ENCODE results near the gene PEA15.

Gene PEA15

DNA sequence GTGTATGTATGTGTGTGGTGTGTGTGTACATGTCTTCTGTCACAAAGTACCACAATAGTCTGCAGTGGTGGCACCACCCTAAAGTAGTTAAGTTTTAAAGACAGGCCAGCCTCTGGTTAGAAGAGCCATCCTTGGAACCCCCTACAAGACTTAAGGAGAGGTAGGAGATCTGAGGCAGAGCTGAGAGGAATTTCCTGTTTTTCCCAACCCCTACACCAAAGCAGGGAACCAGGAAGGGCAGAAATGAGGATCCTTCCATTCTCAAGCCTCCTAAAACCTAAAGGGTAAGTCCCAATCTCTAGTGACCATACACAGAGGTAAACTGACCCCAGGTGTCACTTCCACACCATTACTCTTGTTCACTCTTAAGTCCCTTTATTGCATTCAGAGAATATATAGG lies 11.1 kb downstream of the PEA15 start:
- Histone ChIP-seq H3K36me3 (ENCODE audit: control insufficient read depth, insufficient read depth, low read length) (peaks cover 48% of the 10 kb centered on the region), H3K9ac (ENCODE audit: low read length) (no peak overlapping the region), H3K4me1 (ENCODE audit: control insufficient read depth, insufficient read depth, low read length) (peaks cover 27% of the 10 kb centered on the region), H3K27me3 (ENCODE audit: control insufficient read depth, insufficient read depth, low read length) (no peaks in the 10 kb centered on the region), H3K27ac (ENCODE audit: low read depth, low read length) (no peak overlapping the region), H3K4me3 (ENCODE audit: low read length) (no peak overlapping the region)

DNA sequence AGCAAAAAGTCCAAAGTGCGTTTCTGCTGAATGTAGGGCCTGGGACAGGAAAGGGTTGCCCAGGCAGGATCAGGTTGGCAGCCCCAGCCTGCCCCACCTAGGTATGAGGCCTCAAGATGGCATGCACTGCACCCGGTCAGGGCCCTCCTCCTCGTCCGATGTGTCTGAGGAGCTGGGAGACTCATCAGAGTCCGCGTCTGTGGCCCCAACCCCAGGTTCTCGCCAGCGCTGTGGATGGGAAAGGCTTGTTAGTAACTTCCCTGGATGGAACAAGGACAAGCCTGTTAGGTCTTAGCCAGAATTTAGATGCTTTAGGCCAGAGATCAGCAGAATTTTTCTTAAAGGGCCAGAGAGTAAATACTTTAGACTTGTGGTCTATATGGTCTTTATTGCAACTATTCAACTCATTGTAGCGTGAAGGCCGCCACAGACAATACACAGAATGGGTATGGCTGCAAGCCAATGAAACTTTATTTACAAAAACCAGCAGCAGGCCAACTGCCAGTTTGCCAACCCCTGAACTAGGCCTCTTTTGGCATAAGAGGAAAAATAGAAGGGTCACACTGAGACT lies 12.4 kb downstream of the PEA15 start:
- H3K4me3 ChIP-seq (ENCODE audit: low read length) = no peak overlapping the region
- peak overlapping the region; percentile 79 for H3K27ac ChIP-seq (ENCODE audit: low read depth, low read length)
- H3K36me3 ChIP-seq (ENCODE audit: control insufficient read depth, insufficient read depth, low read length) = peaks cover 42% of the 10 kb centered on the region
- peaks cover 27% of the 10 kb centered on the region for H3K4me1 ChIP-seq (ENCODE audit: control insufficient read depth, insufficient read depth, low read length)
- H3K27me3 ChIP-seq (ENCODE audit: control insufficient read depth, insufficient read depth, low read length) = no peaks in the 10 kb centered on the region
- no peak overlapping the region for H3K9ac ChIP-seq (ENCODE audit: low read length)

DNA sequence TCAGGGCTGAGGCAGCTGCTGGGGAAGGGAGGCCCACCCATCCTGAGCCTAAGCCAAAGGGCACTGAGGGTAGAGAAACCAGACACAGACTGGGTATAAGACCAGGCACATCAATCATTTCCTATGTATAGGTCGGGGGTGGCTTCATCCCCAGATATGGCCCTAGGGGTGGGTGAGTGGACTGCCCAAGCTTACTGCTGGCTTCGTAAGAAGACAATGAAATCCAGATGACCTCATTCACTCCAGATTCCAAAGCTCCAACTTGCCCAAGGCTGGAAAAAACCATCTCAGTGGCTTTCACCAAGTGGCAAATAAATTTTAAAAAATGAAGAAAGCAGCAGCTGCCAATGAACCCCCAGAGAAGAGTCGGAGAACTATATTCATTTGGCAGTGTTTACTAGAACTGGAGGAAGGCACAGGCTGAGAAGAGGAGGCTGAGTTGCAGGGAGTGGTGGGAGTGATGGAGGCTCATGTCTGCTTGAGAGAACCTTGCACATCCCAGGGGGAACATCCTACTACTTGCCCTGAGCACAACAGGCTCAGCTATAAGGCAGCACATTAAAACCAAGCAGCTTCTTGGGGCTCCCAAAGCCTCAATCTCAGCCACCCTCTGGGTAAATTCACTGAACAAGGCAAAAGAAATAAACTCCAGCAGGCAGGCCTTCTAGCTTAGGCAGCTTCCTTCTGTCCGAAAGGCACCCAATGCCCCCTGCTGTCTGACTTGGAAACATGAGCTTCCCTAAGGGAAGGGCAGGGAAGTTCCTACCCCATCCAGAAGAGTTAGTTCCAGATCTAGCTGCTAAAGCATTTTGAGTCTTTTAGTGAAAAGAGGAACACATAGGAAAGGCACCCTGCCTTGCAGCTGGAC lies 14.1 kb downstream of the PEA15 start:
- Histone ChIP-seq H3K27me3 (ENCODE audit: control insufficient read depth, insufficient read depth, low read length) (no peaks in the 10 kb centered on the region), H3K4me3 (ENCODE audit: low read length) (no peak overlapping the region), H3K9ac (ENCODE audit: low read length) (no peak overlapping the region), H3K27ac (ENCODE audit: low read depth, low read length) (peak overlapping the region; percentile 87), H3K36me3 (ENCODE audit: control insufficient read depth, insufficient read depth, low read length) (peaks cover 41% of the 10 kb centered on the region), H3K4me1 (ENCODE audit: control insufficient read depth, insufficient read depth, low read length) (peaks cover 27% of the 10 kb centered on the region)

DNA sequence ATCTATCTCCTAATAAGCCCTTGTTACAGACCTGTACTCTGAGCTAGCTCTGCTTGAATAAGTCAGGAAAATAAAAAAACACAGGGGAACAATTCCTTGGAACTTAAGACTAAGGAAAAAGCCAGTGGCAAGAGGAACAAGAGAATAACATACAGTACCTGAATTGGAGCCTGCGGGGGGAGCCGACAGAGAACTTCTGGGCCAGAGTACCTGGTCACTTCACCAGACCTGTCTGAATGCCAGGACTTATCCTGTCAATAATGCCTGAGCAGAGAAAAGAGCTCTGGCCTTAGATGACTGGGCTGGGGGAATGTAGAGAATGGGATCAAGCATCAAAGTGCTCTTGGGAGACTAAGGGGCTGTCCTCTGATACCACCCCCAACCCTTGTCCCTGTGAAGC lies 15.1 kb downstream of the PEA15 start:
- Histone ChIP-seq H3K4me3 (ENCODE audit: low read length) (no peak overlapping the region), H3K9ac (ENCODE audit: low read length) (no peak overlapping the region), H3K27me3 (ENCODE audit: control insufficient read depth, insufficient read depth, low read length) (no peaks in the 10 kb centered on the region), H3K4me1 (ENCODE audit: control insufficient read depth, insufficient read depth, low read length) (peaks cover 27% of the 10 kb centered on the region), H3K36me3 (ENCODE audit: control insufficient read depth, insufficient read depth, low read length) (peaks cover 48% of the 10 kb centered on the region), H3K27ac (ENCODE audit: low read depth, low read length) (no peak overlapping the region)

DNA sequence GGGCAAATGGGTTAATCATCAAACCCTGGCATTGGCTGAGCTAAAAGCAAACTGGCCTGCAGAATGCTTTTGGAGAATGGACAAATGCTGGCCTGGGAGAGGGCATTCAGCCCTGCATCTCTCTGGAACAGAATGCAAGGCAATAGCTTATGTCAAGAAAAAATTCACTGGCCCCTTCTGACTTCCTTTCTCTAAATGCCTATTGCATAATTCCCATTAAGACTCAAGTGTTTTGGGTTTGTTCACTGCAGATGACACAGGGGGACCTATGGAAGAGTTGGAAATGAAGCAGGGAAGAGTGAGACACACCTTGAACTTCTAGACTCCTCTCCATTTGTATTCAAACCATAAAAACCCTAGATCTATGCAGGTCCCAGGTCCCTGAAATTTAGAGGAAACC lies 15.9 kb downstream of the PEA15 start:
- no peak overlapping the region for H3K27ac ChIP-seq (ENCODE audit: low read depth, low read length)
- no peak overlapping the region for H3K9ac ChIP-seq (ENCODE audit: low read length)
- peaks cover 27% of the 10 kb centered on the region for H3K4me1 ChIP-seq (ENCODE audit: control insufficient read depth, insufficient read depth, low read length)
- H3K4me3 ChIP-seq (ENCODE audit: low read length) = no peak overlapping the region
- peaks cover 45% of the 10 kb centered on the region for H3K36me3 ChIP-seq (ENCODE audit: control insufficient read depth, insufficient read depth, low read length)
- H3K27me3 ChIP-seq (ENCODE audit: control insufficient read depth, insufficient read depth, low read length) = no peaks in the 10 kb centered on the region

DNA sequence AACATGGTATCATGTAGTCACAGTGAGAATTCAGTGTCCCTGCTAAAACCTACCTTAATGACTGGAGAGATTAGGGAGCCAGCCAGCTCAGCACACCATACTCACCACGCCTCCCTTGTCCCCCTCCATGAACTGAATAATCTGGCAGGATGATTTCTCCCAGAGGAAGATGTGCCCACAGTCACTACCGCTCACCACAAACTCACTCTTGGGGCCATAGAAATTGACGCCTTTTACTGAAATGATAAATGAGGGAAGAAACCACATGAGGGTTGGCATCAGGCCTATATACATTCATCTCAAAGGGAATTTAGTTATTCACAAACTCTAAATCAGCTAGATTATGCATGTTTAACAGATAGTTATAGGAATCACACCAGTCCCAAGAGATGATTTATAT lies 17.4 kb downstream of the PEA15 start:
- Histone ChIP-seq H3K27ac (ENCODE audit: low read depth, low read length) (no peak overlapping the region), H3K4me3 (ENCODE audit: low read length) (no peak overlapping the region), H3K27me3 (ENCODE audit: control insufficient read depth, insufficient read depth, low read length) (no peaks in the 10 kb centered on the region), H3K9ac (ENCODE audit: low read length) (no peak overlapping the region), H3K4me1 (ENCODE audit: control insufficient read depth, insufficient read depth, low read length) (peaks cover 22% of the 10 kb centered on the region), H3K36me3 (ENCODE audit: control insufficient read depth, insufficient read depth, low read length) (peaks cover 47% of the 10 kb centered on the region)

DNA sequence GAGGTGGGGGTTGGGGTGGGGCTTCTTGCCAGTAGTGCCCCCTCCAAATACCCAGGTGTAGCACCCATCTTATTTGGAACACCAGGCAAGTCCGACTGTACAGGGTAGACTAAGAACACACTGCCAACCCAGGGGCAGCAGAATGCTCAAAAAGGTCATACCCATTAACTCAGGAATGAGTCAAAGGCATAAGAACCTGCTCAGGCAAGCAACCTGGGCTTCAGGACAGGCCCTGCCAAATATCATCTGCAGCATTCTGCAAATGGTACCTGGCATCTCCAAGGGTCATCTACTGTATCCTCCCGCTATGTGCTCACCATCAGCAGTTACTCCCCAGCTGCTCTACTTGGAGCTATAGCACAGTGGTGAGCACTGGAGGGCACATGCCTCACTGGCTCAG lies 19.4 kb downstream of the PEA15 start:
- H3K36me3 ChIP-seq (ENCODE audit: control insufficient read depth, insufficient read depth, low read length) = peaks cover 50% of the 10 kb centered on the region
- H3K9ac ChIP-seq (ENCODE audit: low read length) = no peak overlapping the region
- H3K4me3 ChIP-seq (ENCODE audit: low read length) = no peak overlapping the region
- no peak overlapping the region for H3K27ac ChIP-seq (ENCODE audit: low read depth, low read length)
- H3K27me3 ChIP-seq (ENCODE audit: control insufficient read depth, insufficient read depth, low read length) = no peaks in the 10 kb centered on the region
- peaks cover 2% of the 10 kb centered on the region for H3K4me1 ChIP-seq (ENCODE audit: control insufficient read depth, insufficient read depth, low read length)

DNA sequence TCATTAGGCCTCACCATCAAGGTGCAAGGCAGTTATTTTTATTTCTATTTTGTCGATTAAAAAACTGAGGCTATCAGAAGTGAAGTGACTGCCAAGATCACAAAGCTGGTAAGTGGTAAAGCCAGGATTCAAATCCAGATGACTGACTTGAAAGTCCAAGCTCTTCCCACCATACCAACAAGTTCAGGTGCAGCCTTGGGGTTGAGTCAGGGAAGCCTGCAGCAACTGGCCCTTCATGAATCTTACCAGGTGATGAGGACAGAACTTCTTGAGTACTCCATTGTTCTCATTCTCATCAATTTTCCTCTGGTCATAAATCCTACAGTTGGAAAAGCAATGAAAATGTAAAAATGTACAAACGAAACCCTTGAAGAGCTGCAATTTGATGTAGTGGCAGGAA lies 20.2 kb downstream of the PEA15 start:
- Histone ChIP-seq H3K27ac (ENCODE audit: low read depth, low read length) (no peak overlapping the region), H3K27me3 (ENCODE audit: control insufficient read depth, insufficient read depth, low read length) (no peaks in the 10 kb centered on the region), H3K4me3 (ENCODE audit: low read length) (no peak overlapping the region), H3K4me1 (ENCODE audit: control insufficient read depth, insufficient read depth, low read length) (no peaks in the 10 kb centered on the region), H3K36me3 (ENCODE audit: control insufficient read depth, insufficient read depth, low read length) (peaks cover 52% of the 10 kb centered on the region), H3K9ac (ENCODE audit: low read length) (no peak overlapping the region)

DNA sequence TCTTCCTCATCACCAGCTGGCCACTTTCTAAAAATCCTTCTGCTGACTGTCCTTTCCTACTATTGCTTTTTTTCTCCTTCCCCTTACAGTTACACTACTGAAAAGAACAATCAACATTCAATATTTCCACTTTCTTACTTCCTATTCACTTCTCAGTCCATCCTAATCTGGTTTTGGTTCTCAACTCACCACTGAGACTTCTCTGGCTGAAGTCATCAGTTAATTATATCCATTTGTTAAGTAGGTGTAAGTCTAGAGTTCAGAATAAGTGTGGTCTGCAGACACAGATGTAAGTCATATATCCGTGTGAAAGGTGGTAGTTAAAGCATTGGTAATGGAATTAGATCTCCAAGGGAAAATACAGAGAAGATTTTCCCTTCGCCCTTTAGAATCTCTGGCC lies 21.4 kb downstream of the PEA15 start:
- Histone ChIP-seq H3K4me3 (ENCODE audit: low read length) (no peak overlapping the region), H3K27ac (ENCODE audit: low read depth, low read length) (no peak overlapping the region), H3K9ac (ENCODE audit: low read length) (no peak overlapping the region), H3K36me3 (ENCODE audit: control insufficient read depth, insufficient read depth, low read length) (peaks cover 53% of the 10 kb centered on the region), H3K4me1 (ENCODE audit: control insufficient read depth, insufficient read depth, low read length) (no peaks in the 10 kb centered on the region), H3K27me3 (ENCODE audit: control insufficient read depth, insufficient read depth, low read length) (no peaks in the 10 kb centered on the region)

DNA sequence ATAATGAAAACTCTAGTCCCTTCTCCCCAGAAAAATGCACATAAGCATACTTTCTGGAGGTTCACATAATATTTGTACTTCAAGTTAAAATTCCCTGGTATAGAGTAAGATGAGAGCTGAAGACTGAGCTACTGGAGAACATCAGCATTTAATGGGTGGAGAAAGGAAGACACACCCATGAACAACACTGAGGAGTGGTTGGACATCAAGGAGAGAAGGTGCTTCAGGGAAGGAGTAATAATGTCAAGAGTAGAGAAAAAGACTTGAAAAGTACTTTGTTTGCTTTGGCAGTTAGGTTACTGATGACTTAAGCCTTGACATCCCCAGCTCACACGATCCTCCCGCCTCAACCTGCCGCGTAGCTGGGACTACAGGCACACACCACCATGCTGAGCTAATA lies 21.9 kb downstream of the PEA15 start:
- Histone ChIP-seq H3K27ac (ENCODE audit: low read depth, low read length) (no peak overlapping the region), H3K4me3 (ENCODE audit: low read length) (no peak overlapping the region), H3K36me3 (ENCODE audit: control insufficient read depth, insufficient read depth, low read length) (peaks cover 54% of the 10 kb centered on the region), H3K27me3 (ENCODE audit: control insufficient read depth, insufficient read depth, low read length) (no peaks in the 10 kb centered on the region), H3K9ac (ENCODE audit: low read length) (no peak overlapping the region), H3K4me1 (ENCODE audit: control insufficient read depth, insufficient read depth, low read length) (no peaks in the 10 kb centered on the region)

DNA sequence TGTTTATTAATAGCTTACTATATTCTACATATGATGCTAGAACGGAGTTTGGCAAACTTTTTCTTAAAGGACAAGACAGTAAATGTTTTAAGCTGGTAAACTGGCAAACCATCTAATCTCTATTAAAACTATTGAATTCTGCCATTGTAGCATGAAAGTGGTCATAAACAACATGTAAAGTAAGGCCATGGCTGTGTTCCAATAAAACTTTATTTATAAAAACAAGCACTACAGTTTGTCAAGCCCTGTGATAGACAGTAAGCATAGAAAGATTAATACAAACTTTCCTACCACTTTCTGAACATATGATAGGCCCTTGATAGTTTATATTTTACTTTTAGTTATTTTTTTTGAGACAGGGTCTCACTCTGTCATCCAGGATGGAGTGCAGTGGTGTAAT lies 22.4 kb downstream of the PEA15 start:
- Histone ChIP-seq H3K27me3 (ENCODE audit: control insufficient read depth, insufficient read depth, low read length) (no peaks in the 10 kb centered on the region), H3K4me1 (ENCODE audit: control insufficient read depth, insufficient read depth, low read length) (no peaks in the 10 kb centered on the region), H3K36me3 (ENCODE audit: control insufficient read depth, insufficient read depth, low read length) (peaks cover 50% of the 10 kb centered on the region), H3K4me3 (ENCODE audit: low read length) (no peak overlapping the region), H3K9ac (ENCODE audit: low read length) (no peak overlapping the region), H3K27ac (ENCODE audit: low read depth, low read length) (no peak overlapping the region)

DNA sequence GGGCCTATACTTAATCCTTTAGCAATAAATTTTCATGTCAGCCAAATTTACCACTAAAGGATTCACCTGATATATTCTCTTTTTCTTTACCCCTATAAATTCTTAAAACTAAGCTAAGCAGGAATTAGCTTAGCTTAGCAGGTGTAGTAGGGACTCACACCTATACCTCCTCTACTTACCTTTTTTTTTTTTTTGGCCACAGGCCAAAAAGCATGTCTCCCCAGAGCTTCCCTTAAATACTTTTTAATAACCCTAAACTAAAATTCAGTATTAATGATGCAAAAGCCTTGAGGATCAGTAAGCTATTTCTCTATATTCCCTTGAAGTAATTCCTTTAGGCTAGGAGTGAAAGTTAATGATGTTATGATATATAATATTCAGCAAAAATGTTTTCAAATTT lies 23.2 kb downstream of the PEA15 start:
- H3K4me3 ChIP-seq (ENCODE audit: low read length) = no peak overlapping the region
- no peak overlapping the region for H3K9ac ChIP-seq (ENCODE audit: low read length)
- H3K4me1 ChIP-seq (ENCODE audit: control insufficient read depth, insufficient read depth, low read length) = no peaks in the 10 kb centered on the region
- H3K27ac ChIP-seq (ENCODE audit: low read depth, low read length) = no peak overlapping the region
- peaks cover 43% of the 10 kb centered on the region for H3K36me3 ChIP-seq (ENCODE audit: control insufficient read depth, insufficient read depth, low read length)
- no peaks in the 10 kb centered on the region for H3K27me3 ChIP-seq (ENCODE audit: control insufficient read depth, insufficient read depth, low read length)

DNA sequence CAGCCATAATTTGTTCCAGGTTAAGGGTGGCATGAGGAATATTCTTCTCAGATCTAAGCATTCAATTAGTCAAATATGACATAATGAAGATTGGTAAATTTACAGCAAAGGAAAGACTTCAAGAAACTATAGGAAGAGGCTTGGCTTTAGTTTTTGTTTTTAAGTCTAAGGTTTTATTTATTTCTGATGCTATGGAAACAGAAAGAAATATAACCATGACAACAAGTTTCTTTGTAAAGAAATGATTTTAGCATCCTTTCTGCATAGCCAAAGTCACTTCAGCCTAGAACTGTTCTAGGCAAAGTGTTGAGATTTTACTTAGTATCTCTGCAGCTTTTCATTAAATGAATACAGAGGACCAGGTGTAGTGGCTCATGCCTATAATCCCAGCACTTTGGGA lies 27.7 kb downstream of the PEA15 start:
- no peak overlapping the region for H3K9ac ChIP-seq (ENCODE audit: low read length)
- no peak overlapping the region for H3K27ac ChIP-seq (ENCODE audit: low read depth, low read length)
- H3K36me3 ChIP-seq (ENCODE audit: control insufficient read depth, insufficient read depth, low read length) = peaks cover 23% of the 10 kb centered on the region
- no peak overlapping the region for H3K4me3 ChIP-seq (ENCODE audit: low read length)
- H3K27me3 ChIP-seq (ENCODE audit: control insufficient read depth, insufficient read depth, low read length) = no peaks in the 10 kb centered on the region
- no peaks in the 10 kb centered on the region for H3K4me1 ChIP-seq (ENCODE audit: control insufficient read depth, insufficient read depth, low read length)

All from rectal smooth muscle tissue (tissue), 1 donor.